ENCODE data around the gene MRPL24.

DNA sequence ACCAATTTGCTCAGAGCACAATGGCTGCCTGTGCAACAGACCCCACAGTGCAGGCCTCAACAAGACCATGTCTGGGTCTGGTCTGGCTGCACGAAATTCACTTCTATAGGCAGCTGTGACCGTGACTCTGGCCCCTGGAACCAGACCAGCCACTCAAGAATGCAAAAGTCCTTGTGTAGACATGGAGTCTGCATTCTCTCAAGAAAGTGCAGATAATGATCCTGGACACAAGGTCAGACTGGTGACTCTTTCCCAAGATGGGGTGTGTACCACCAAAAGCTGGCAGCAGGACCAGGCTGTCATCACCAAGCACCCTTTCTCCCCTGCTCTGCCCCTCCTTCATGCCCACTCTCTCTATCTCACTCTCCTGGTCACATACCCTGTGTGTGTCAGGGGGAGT, 19.8 kb downstream of the MRPL24 start:
- TF ChIP-seq, protein P1, sequence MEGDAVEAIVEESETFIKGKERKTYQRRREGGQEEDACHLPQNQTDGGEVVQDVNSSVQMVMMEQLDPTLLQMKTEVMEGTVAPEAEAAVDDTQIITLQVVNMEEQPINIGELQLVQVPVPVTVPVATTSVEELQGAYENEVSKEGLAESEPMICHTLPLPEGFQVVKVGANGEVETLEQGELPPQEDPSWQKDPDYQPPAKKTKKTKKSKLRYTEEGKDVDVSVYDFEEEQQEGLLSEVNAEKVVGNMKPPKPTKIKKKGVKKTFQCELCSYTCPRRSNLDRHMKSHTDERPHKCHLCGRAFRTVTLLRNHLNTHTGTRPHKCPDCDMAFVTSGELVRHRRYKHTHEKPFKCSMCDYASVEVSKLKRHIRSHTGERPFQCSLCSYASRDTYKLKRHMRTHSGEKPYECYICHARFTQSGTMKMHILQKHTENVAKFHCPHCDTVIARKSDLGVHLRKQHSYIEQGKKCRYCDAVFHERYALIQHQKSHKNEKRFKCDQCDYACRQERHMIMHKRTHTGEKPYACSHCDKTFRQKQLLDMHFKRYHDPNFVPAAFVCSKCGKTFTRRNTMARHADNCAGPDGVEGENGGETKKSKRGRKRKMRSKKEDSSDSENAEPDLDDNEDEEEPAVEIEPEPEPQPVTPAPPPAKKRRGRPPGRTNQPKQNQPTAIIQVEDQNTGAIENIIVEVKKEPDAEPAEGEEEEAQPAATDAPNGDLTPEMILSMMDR (IDR thresholded peaks at IDR 0.05 in 4 of 5, conservative IDR thresholded peaks at IDR 0.05 in 1 of 5), result no peak
- TF ChIP-seq POLR2A (IDR thresholded peaks at IDR 0.05), result no peak

Measured in gastrocnemius medialis (tissue), 4 donors.